CMK (cell line): ENCODE results near the gene CD200.
"Not testable (repeated sequence)": the region's sequence is repeated elsewhere in the genome, so short reads cannot be mapped to it uniquely, and the experiment has no call there.

Experiments used
- DNase-seq: peaks from one replicate; pipeline ENCODE4 v3.0.0-alpha.2; 2010; ENCODE audit warnings: low read depth

The CD200 gene

DNA sequence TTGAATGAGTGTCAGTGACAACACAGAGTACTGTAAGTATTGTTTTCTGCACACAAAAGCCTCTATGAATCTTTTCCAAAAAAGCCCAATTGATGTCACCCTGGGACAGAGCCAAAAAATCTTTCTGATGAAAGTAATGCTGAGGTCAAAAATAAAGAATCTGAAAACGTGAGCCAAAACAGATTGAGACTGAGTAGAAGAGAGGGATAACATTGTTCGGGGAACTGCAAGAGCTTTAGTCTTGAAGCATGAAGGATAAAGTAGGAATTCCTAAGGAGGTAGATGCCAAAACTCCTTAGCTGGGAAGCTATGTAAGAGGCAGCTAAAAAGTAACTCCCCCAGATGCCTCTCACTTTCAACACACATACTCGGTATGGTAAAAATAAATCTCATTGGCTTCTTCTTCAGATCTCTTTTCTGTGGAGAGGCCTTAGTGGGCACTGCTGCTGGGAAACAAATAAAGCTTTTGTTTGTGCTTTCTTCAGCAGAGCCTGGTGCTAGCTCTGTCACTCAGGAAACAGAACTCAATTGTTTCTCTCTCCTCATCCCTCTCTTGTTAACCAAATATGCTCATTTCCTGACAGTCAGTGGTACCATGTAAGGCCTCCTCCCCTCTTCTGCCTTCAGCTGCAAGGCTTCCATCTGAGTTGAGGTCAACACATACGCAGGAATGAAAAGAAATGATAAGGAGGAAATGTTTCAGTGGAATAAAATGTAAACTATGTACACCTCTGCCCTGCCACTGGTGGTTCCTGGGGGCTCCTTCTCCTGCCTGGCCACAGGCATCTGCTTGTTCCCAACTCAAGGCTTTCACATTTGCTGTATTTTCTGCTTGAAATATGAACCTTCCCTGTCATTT lies 58.1 kb downstream of the CD200 start:
- no peak for DNase-seq

DNA sequence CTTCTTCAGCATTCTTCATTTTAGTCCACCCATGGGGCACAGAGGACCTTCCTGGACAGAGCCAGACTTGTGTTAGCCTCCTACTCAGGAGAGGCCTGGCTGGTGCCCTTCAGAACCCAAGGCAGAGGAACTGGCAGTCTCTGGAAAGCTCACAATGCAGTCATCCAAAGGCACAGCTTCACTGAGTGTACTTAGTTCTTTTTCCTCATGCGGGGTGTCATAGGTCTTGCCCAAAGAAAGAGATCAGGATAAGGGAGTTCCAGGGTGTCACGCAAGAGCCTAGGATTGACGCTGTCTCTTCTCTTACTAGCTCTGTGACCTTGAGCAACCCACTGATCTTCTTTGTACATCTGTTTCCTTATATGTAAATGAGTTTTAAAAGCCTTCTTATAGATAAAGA lies 58.7 kb downstream of the CD200 start:
- DNase-seq = no peak

DNA sequence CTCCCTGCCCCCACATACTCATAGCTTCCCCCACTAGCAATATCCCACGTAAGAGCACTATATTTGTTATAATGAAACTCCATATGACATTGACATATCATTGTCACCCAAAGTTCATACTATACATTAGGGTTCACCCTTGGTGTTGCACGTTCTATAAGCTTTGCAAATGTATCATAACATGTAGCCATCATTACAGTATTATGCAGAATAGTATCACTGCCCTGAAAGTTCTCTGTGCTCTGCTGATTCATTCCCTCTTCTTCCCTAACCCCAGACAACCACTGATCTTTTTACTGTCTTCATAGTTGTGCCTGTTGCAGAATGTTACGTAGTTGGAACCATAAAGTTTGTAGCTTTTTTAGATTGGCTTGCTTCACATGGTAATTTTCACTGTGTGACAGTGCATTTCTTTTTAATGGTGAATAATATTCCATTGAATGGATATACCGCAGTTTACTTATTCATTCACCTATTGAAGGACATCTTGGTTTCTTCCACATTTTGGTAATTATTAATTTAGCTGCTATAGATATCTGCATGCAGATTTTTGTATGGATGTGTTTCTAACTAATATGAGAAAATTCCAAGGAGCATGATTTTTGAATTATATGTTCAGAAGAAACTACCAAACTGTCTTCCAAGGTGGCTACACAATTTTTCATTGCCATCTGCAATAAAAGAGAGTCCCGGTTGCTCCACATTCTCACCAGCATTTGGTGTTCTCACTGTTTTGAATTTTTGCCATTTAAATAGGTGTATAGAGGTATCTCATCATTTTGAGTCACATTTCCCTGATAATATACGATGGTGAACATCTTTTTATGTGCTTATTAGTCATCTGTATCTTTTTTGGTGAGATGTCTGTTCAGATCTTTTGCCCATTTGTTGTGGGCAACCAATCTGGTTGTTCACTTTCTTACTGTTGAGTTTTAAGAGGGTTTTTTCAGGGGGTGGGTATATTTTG lies 59.7 kb downstream of the CD200 start:
- DNase-seq = no peak

DNA sequence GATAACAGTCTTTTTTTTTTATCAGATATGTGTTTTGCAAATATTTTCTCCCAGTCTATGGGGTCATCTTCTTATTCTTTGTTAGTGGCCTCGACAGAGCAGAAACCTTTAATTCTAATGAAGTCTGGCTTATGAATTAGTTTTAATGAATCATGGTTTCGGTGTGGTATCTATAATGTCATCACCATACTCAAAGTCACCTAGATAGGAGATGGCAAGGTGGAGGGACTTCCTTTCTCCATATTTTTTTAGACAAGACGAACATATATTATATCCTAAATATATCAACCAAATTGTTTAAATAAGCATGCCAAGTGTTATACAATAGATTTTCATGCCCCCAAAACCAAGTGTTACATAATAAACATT lies 60.4 kb downstream of the CD200 start:
- no peak for DNase-seq

DNA sequence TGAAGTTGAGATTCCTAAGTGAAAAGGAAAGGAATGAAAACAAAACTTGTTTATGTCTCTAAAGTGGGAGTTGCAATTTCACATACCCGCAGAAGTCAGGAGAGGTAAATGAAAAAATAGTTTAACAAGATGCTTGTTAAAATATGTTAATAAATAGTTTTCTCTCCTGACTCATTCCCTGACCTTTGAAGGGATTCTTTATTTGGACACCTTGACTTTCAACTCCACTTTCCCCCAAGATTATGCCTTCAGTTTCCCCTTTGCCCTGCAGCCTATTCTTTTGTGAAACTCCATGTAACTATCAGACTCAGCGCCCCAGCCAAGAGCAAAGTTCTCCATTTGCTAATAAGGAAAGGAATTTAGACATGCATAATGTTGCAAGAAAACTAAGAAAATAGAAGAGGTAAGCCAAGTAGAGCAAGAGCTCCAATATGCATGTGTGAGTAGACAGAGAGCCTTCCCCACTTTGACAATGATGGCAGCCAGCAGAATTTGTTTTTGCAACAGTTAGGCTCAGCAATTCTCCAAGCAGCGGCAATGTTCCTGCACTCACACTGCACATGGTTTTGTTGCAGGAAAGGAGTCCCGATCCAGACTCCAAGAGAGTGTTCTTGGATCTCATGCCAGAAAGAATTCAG lies 61.2 kb downstream of the CD200 start:
- no peak for DNase-seq

DNA sequence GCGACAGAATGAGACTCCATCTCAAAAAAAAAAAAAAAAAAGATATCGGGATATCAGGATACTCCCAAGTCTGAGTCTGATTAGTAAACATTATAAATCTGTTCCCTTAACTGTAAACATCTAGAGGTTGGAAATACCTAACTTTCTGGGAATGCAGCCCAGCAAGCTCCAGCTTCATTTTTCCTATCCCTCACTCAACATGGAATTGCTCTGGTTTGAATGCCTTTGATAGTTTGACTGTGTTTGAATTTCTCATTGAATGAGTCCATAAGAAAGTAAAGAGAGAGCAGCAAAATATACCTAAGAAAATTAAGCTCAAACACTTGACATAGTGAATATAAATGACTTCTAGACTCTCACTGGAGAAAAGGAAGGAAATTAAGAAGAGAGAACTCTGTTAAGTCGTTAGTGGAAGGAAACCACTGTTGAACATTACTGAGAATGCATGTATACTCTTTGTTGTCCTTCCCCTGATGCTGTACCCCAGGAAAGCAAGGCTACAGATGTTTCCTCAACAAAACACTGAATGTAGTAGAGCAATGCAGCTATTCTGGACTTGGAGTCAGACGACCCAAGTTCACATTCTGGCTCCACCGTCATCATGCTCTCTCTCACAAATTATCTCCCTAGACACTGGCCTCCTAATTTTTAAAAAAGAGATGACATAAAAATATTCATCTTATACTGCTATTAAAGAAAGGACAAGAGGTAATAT lies 62.4 kb downstream of the CD200 start:
- DNase-seq = no peak

DNA sequence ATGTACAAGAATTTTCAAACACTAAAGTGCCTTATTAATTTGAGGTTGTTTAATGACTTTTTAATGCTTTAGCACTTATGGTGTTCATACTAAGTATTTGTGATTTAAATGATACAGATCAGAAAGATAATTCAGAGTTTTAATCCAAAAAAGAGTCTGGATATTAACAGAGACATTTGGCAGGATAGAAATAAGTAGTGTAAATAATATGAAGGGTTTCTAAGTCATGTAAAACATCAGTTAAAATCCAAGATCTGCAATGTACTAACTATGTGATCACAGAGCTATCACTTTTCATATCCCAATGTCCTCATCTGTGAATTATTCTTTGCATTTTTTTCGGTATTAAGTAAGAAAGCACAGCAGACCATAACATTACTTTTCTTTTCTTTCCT lies 62.9 kb downstream of the CD200 start:
- DNase-seq = no peak

DNA sequence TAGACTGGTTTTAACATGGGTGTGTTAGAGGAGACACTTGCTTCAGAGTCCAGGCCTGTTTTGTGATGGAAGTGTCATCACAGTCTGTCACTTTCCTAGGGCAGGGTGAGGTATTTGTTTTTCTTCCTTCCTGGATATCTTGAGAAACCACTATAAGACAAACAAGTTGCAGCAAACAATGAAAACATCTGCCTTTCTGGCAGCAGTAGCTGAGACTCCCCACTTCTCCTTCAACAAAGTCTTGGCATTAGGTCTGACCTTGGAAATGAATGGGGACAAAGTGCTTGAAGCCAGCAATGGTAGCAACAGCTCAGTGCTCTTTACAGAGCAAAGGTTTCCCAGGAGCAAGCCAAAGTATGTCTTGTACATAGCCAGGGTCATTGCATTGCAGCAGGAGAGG lies 64.6 kb downstream of the CD200 start:
- DNase-seq = no peak

DNA sequence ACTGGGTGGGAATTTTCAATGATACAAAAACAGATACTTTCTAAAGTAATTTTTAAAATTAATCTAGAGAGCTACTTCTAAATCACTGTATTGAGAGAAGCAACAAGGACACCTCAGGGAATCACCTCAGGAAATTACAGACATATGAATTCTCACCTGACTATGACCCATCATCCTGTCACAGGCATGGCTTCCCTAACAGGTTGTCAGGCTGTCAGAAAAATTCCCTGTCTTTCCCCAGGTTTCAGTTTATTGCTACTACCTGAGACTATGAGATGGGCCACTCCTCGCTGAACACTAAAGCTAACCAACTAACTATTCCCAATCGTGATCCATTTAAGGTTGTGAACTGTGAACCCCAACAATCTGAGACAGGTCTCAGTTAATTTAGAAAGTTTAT lies 66.1 kb downstream of the CD200 start:
- no peak for DNase-seq

DNA sequence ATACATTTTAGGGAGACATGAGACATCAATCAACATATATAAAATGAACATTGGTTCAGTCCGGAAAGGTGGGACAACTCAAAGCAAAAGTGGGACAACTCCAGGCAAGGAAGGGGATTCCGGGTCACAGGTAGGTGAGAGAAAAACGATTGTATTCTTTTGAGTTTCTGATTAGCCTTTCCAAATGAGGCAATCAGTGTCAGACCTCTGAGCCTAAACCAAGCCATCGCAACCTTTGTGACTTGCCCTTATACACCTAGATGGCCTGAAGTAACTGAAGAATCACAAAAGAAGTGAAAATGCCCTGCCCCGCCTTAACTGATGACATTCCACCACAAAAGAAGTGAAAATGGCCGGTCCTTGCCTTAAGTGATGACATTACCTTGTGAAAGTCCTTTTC lies 66.6 kb downstream of the CD200 start:
- DNase-seq = not testable (repeated sequence)

DNA sequence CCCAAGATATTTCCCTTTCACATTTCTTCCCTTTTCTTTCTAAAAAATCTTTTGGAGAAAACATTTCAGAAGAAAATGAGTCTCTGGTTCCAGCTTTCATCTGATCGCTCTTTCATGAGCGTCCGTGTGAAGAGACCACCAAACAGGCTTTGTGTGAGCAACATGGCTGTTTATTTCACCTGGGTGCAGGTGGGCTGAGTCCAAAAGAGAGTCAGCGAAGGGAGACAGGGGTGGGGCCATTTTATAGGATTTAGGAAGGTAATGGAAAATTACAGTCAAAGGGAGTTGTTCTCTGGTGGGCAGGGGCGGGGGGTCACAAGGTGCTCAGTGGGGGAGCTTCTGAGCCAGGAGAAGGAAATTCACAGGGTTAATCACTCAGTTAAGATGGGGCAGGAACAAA lies 67.4 kb downstream of the CD200 start:
- DNase-seq = not testable (repeated sequence)

DNA sequence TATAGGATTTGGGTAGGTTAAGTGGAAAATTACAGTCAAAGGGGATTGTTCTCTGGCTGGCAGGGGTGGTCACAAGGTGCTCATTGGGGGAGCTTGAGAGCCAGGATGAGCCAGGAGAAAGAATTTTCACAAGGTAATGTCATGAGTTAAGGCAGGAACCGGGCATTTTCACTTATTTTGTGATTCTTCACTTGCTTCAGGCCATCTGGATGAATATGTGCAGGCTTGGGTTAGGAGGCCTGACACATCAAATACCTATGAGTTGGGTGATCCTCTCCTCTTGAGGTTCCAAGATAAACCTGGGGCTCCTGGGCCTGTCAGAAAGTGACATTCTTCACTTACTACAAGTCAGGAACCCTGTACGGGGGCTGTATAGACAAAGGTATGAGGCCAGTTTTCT lies 68.7 kb downstream of the CD200 start:
- DNase-seq = no peak

DNA sequence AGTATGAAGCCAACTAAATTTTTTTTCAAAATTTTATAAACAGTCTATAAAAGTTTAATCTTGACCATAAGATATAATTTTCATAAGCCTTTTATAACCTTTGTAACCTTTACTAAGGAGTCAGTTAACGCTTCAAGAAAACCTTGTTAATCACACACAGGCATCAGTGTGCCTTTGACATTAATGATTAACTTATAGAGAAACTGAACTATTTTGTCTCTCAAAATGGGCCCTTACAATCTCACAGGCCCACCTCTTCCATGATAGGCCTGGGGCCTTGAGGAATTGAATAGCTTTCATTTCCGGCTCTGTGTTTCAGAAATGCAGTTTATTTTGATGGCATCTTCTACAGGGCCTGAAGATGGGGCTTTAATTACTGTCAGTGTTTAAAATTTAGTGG lies 70.1 kb downstream of the CD200 start:
- DNase-seq = no peak

DNA sequence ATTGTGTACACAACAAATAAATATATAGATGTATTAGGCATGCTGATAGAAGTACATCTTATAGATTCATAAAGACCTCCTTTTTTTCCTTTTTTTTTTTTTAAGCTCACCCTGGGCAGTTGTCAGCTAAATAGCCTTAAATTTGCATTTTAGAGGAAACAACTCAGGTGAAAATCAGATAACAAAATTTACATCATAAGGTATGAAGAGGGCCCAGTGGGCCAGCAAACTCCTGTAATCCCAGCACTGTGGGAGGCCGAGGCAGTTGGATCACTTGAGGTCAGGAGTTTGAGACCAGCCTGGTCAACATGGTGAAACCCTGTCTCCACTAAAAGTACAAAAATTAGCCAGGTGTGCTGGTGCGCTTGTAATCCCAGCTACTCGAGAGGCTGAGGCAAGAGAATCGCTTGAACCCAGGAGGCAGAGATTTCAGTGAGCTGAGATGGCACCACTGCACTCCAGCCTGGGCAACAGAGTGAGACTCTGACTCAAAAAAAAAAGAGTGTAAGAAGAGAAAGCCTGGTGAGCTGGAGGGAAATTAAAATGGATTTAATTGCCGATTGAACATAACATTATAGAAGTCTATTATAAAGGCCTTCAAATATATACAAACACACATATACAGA lies 72.1 kb downstream of the CD200 start:
- DNase-seq = not testable (repeated sequence)

DNA sequence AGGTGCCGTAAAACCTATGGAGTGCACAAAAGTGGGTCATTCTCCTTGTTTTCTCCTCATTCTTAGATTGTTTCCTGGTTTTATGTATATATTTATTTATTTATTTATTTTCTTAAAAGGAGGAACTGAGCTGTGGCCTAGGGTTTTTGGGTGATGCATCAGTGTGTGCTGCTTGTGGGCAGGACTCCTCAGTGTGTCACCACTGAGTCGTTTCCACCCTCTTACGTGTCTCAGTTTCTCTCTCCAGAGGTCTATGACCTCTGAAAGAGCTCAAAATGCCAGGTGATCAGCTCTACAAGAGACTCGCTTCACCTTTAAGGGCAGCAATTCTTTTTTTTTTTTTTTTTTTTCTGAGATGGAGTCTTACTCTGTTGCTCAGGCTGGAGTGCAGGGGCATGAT lies 72.9 kb downstream of the CD200 start:
- DNase-seq = no peak

DNA sequence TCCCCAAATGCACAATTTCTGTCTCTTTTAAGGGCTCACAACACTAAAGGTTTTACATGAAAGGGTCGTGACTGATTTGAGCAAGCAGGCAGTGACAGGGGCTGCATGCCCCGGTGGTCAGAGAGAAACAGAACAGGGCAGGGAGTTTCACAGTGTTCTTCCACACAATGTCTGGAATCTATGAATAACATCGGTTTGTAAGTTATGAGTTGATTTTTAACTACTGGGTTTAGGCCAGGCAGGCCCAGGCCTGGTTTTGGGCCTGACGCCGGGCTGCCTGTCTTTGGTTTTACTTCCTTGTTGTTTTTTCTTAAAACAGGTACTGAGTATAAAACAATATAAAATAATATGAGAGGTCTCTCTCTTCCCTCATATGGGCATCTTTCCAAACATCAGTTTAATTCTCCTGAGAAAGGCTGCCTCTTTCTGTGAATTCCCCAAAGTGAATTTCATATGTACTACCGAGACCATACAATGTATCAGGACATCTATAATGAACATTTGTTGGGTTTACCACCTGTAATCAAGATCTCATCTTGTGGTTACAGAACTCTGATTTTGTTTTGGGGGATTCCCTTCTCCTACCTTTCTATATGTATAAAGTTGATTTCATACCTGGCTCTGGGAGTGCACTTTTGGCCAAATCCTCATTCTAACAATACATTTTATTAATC lies 74.4 kb downstream of the CD200 start:
- DNase-seq = no peak

DNA sequence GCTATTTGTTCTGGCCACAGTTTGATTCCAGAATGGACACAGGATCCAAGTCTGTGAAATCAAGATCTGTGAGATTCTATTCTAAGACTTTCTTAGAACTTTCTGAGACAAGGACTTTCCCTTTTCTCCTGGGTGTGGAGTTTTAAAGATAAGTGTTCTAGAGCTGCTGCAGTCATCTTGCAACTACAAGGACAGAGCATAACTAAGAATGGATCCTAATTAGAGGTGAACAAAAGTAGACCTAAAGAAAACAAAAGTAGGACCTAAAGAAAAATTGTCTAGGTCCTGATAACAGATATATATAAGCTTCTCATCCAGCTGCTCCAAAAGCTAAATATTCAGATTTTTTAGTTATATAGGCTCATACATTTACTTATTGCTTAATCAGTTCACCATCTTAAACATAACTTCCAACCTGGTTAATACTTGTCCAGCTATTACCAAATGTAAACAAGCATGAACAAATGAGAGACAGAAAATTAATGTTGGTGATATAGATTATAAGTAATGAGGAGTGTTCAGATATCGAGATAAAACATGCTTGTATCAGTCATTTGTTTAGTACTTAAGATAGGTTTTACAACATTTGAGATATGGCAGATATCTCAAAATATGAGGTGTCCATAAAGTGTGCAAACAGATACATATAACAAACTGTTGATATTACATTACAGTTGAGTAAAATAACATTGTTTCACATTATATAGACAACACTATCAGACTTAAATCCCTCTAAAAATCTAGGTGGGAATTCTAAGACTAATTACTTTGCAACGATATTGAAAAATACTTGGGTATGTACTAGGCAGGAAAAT lies 75.1 kb downstream of the CD200 start:
- no peak for DNase-seq

DNA sequence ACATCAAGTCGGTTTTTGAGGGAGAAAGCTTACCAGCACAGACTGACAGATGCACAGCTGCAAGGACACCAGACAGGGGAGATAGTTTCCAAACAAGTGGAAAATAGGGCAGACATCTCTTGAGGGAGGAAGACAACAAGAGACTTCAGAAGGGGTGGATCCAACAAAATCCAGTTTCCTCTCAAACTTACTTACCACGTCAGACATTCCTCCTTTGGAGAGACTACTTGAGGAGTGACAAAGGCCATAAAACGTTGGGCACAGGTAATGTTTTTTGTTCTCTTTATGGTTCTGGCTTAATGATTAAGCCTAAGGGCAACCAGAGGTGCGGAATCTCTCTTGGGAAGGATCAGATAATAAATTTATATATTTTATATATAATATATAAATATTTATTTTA lies 76.1 kb downstream of the CD200 start:
- DNase-seq = no peak

DNA sequence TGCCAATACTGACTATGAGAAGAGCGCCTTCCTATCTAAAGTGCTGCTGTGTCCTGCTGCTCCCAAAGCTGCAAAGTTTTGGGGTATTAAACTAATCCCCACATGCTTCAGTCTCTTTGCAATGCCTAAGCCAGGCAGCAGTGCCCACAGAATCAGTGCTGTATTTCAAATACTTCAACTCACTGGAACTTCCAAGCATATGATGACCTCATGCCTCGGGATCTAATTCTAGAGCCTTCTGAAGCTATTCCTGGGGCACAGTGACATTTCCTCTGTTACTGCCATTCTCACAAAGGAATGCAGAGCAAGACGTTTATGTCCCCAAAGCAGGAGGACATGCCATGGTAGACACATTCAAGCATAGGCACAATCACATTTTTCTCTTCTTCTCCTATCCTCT lies 78.5 kb downstream of the CD200 start:
- DNase-seq = no peak
